Endothelial cell of umbilical vein (primary cell): Measurements from ENCODE around the gene CRYL1. TPM values are rescaled to one million over a fixed set of nuclear protein-coding genes. Genes with fewer than 3 reads are reported as not detected.

Experiments used
- BruUV-seq: library from RNA; stranded (reverse); fragments of 400-500 nt; replicated peaks from 2 replicates; lab custom pipeline; 2021; lab: Mats Ljungman, UMichigan
- CTCF ChIA-PET: fragments of 300-600, 350-600 bp; sonication (Branson Sonifier 250); formaldehyde crosslinking; loops from one replicate; lab custom pipeline; 2021; ENCODE audit warnings: antibody characterized with exemption, inconsistent platforms; lab: Charles Lee
- POLR2A ChIA-PET: fragments of 300-600, 350-600 bp; sonication (Branson Sonifier 250); formaldehyde crosslinking; loops from one replicate; lab custom pipeline; 2021; ENCODE audit warnings: antibody characterized with exemption, inconsistent platforms; lab: Charles Lee
- DNase-seq: peaks from one replicate; pipeline ENCODE4 v3.0.0-alpha.2; 2011; ENCODE audit warnings: low read depth, low spot score
- FAIRE-seq: peaks from 2 replicates; lab custom pipeline; 2011; peaks lifted over from hg19 to GRCh38; lab: Jason Lieb, UNC
- H2AFZ ChIP-seq: 2 replicates; pipeline ENCODE4 v1.6.0; 2012; ENCODE audit warnings: low read depth, low read length, control low read depth, inconsistent platforms
- H3K27ac ChIP-seq: 2 replicates; pipeline ENCODE4 v1.5.1; 2011; ENCODE audit warnings: low read depth, mild to moderate bottlenecking, control low read depth, low read length, moderate library complexity; ENCODE audit not compliant: insufficient read depth
- H3K27me3 ChIP-seq, 2 experiments: 2 replicates each; pipeline versions ENCODE4 v1.6.0 to v1.6.1; 2011; ENCODE audit warnings: low read length in 2 of 2, mixed read lengths in 1 of 2; ENCODE audit not compliant: control insufficient read depth in 2 of 2, insufficient read depth in 2 of 2
- H3K36me3 ChIP-seq, 2 experiments: 2 replicates in 1 of 2; 3 replicates in 1 of 2; pipeline ENCODE4 v1.5.1; 2011; ENCODE audit warnings: low read length in 2 of 2, mild to moderate bottlenecking in 1 of 2, moderate library complexity in 1 of 2; ENCODE audit not compliant: control insufficient read depth in 2 of 2, insufficient read depth in 2 of 2; ENCODE audit errors: extremely low read depth in 1 of 2
- H3K4me1 ChIP-seq: 3 replicates; pipeline ENCODE4 v1.5.1; 2011; ENCODE audit warnings: mild to moderate bottlenecking, low read length; ENCODE audit not compliant: control insufficient read depth, insufficient read depth; ENCODE audit errors: extremely low read depth
- H3K4me2 ChIP-seq: 2 replicates; pipeline ENCODE4 v1.6.1; 2011; ENCODE audit warnings: low read length, control low read depth, mixed read lengths; ENCODE audit not compliant: insufficient read depth
- H3K4me3 ChIP-seq, 3 experiments: fragments of 200-600 bp in 1 of 3; sonication (generic), shearing (Covaris generic) in 1 of 3; replicated peaks in 1 of 3; 2 replicates each; pipeline ENCODE4 v1.5.1; 2011 to 2016; ENCODE audit warnings: control low read depth in 3 of 3, low read length in 3 of 3, mild to moderate bottlenecking in 2 of 3, inconsistent platforms in 1 of 3, low read depth in 1 of 3, moderate library complexity in 1 of 3; ENCODE audit not compliant: insufficient read depth in 1 of 3
- H3K79me2 ChIP-seq: 2 replicates; pipeline ENCODE4 v1.6.0; 2012; ENCODE audit warnings: low read length, inconsistent platforms; ENCODE audit not compliant: control insufficient read depth, insufficient read depth
- H3K9ac ChIP-seq: replicated peaks from 2 replicates; pipeline ENCODE3; 2011; ENCODE audit warnings: low read length, control low read depth; ENCODE audit not compliant: insufficient read depth; ENCODE audit errors: extremely low read depth
- H3K9me1 ChIP-seq: replicated peaks from 3 replicates; pipeline ENCODE4 v1.6.0; 2011; ENCODE audit warnings: mild to moderate bottlenecking, low read length; ENCODE audit not compliant: control insufficient read depth, insufficient read depth; ENCODE audit errors: extremely low read depth
- H3K9me3 ChIP-seq: replicated peaks from 2 replicates; pipeline ENCODE4 v1.5.1; 2012; ENCODE audit warnings: low read length, inconsistent platforms; ENCODE audit not compliant: control insufficient read depth, insufficient read depth
- H4K20me1 ChIP-seq: replicated peaks from 2 replicates; pipeline ENCODE3; 2011; ENCODE audit warnings: mild to moderate bottlenecking, low read length; ENCODE audit not compliant: control insufficient read depth, insufficient read depth; ENCODE audit errors: extremely low read depth
- EZH2 ChIP-seq: IDR thresholded peaks from 2 replicates; pipeline ENCODE4 v1.6.1; 2012; ENCODE audit warnings: borderline replicate concordance, low read depth, mild to moderate bottlenecking, moderate library complexity, low read length, inconsistent platforms; ENCODE audit not compliant: severe bottlenecking
- FOS ChIP-seq: IDR thresholded peaks from 2 replicates; pipeline ENCODE4 v1.6.1; 2011; ENCODE audit warnings: mild to moderate bottlenecking, low read length, moderate library complexity, borderline replicate concordance; ENCODE audit not compliant: insufficient read depth
- GATA2 ChIP-seq: IDR thresholded peaks from 2 replicates; pipeline ENCODE4 v1.7.0; 2011; ENCODE audit warnings: low read depth, mild to moderate bottlenecking, moderate library complexity, mixed read lengths, low read length; ENCODE audit not compliant: insufficient read length, insufficient read depth
- JUN ChIP-seq: IDR thresholded peaks from 2 replicates; pipeline ENCODE4 v1.6.1; 2011; ENCODE audit warnings: borderline replicate concordance, low read depth; ENCODE audit not compliant: insufficient read length, insufficient read depth
- MAX ChIP-seq: IDR thresholded peaks from 2 replicates; pipeline ENCODE4 v1.6.1; 2011; ENCODE audit not compliant: insufficient read depth, insufficient read length
- MYC ChIP-seq: IDR thresholded peaks from one replicate; pipeline ENCODE4 v1.6.1; 2011; ENCODE audit warnings: mild to moderate bottlenecking, low read depth, low read length
- POLR2A ChIP-seq: IDR thresholded peaks from 2 replicates; pipeline ENCODE4 v1.6.1; 2012; ENCODE audit warnings: low read depth, mild to moderate bottlenecking, control low read depth, low read length
- POLR2AphosphoS5 ChIP-seq: IDR thresholded peaks from 2 replicates; pipeline ENCODE4 v1.6.1; 2012; ENCODE audit warnings: low read depth, mild to moderate bottlenecking, control low read depth, low read length, moderate library complexity; ENCODE audit not compliant: insufficient read depth
- dilution Hi-C: fragments of 300-500 bp; cut with MboI; formaldehyde crosslinking; loops from one replicate; pipeline ENCODE4 v1.15.0; 2019; ENCODE audit warnings: low sequenced_read_pairs; ENCODE audit not compliant: extremely low pct_ligation_motif_present
- intact Hi-C: fragments of 100-400 bp; cut with micrococcal nuclease; formaldehyde crosslinking; loops from one replicate; pipeline ENCODE4 v1.10.0; 2022
- polyA plus RNA-seq, 4 experiments: library from polyadenylated mRNA; depleted of rRNA in 3 of 4; stranded (reverse) in 3 of 4; unstranded in 1 of 4; fragments of >200 nt; gene quantifications; 2 replicates each; pipeline versions ENCODE4 v1.2.1 to v1.2.3, GENCODE V29; 2011 to 2012; ENCODE audit warnings: missing spikeins in 1 of 4
- total RNA-seq: library from RNA; stranded (reverse); gene quantifications from 2 replicates; pipeline ENCODE4 v1.2.3, GENCODE V29; 2021
- TF ChIP-seq, protein P1 (sequence below), 2 donors: IDR thresholded peaks; 1 replicate in 1 of 2; 2 replicates in 1 of 2; pipeline ENCODE4 v1.5.1; 2011; ENCODE audit warnings: low read length in 2 of 2, mild to moderate bottlenecking in 2 of 2, moderate library complexity in 2 of 2, control low read depth in 1 of 2, inconsistent platforms in 1 of 2, low read depth in 1 of 2; ENCODE audit not compliant: insufficient read depth in 1 of 2; ENCODE audit errors: extremely low read depth in 1 of 2

Gene CRYL1
- total and polyA plus RNA-seq, 2 donors (not counting 3 experiments of a cell fraction or from before 2014, with no cell fraction given) = 13.9 to 39.0 TPM

GRCh38 chr13:20573186-20573585 is 47.5 kb upstream of the CRYL1 start:
- H3K36me3 ChIP-seq = no peaks in the 10 kb centered on the region
- DNase-seq (no peak), FAIRE-seq (no peak)
- CTCF ChIA-PET = interaction anchor here (1.1 kb wide), 1 partner anchor 37 kb away, joined by 3 read pairs; no protein-coding TSS in a partner anchor
- no peaks in the 10 kb centered on the region for H4K20me1 ChIP-seq
- no TSS peak for BruUV-seq
- no peaks in the 10 kb centered on the region for H3K27me3 ChIP-seq
- peaks cover 1% of the 10 kb centered on the region for H3K4me1 ChIP-seq
- no peaks in the 10 kb centered on the region for H3K79me2 ChIP-seq
- H3K4me2 ChIP-seq = no peak overlapping the region
- TF ChIP-seq MYC = no peak
- TF ChIP-seq MAX = no peak
- no peak for TF ChIP-seq FOS
- TF ChIP-seq, protein P1, sequence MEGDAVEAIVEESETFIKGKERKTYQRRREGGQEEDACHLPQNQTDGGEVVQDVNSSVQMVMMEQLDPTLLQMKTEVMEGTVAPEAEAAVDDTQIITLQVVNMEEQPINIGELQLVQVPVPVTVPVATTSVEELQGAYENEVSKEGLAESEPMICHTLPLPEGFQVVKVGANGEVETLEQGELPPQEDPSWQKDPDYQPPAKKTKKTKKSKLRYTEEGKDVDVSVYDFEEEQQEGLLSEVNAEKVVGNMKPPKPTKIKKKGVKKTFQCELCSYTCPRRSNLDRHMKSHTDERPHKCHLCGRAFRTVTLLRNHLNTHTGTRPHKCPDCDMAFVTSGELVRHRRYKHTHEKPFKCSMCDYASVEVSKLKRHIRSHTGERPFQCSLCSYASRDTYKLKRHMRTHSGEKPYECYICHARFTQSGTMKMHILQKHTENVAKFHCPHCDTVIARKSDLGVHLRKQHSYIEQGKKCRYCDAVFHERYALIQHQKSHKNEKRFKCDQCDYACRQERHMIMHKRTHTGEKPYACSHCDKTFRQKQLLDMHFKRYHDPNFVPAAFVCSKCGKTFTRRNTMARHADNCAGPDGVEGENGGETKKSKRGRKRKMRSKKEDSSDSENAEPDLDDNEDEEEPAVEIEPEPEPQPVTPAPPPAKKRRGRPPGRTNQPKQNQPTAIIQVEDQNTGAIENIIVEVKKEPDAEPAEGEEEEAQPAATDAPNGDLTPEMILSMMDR (IDR thresholded peaks at IDR 0.05; ENCODE audit: extremely low read depth in 1 of 2, insufficient read depth in 1 of 2, low read depth in 1 of 2, low read length in 2 of 2) = no peak
- no peak for TF ChIP-seq POLR2AphosphoS5
- POLR2A ChIA-PET = no interaction called here
- dilution Hi-C loops (no loop called here), intact Hi-C loops (no loop called here)
- no peak overlapping the region for H3K4me3 ChIP-seq
- no peak overlapping the region for H3K27ac ChIP-seq
- H3K9ac ChIP-seq = no peak overlapping the region
- H3K9me3 ChIP-seq = no peaks in the 10 kb centered on the region
- no peak overlapping the region for H2AFZ ChIP-seq
- no peaks in the 10 kb centered on the region for H3K9me1 ChIP-seq

DNA sequence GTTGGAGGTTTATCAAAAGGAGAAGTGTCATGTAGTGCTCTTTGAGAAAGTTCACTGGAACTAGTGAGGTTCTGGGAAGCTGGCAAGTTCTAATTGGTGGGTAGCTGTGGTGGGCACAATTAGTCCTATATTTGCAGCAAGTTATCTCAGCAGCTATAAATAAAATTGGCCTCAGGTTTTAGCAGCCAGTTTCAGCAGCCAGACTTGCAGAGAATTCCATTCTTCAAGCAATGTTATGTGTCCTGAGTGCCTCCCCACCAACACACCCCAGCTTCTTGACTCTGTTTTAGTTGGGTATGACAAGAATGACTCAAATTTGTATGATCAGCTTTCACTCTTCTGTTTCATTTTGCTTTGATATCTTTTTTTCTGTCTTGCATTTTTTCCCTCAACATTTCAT is 46.0 kb upstream of the CRYL1 start:
- no peak for FAIRE-seq
- no peak for TF ChIP-seq GATA2
- TF ChIP-seq EZH2 = no peak
- no peak for TF ChIP-seq MYC
- no peak for TF ChIP-seq POLR2A
- TF ChIP-seq MAX = no peak
- TF ChIP-seq FOS = no peak
- TF ChIP-seq, protein P1 (IDR thresholded peaks at IDR 0.05; ENCODE audit: extremely low read depth in 1 of 2, insufficient read depth in 1 of 2, low read depth in 1 of 2, low read length in 2 of 2) = no peak
- no peak for TF ChIP-seq JUN
- no peak for TF ChIP-seq POLR2AphosphoS5
- Histone ChIP-seq H3K9me1 (no peaks in the 10 kb centered on the region), H3K9me3 (no peaks in the 10 kb centered on the region), H3K4me2 (no peak overlapping the region), H3K4me1 (peaks cover 5% of the 10 kb centered on the region), H3K36me3 (no peaks in the 10 kb centered on the region), H3K9ac (no peak overlapping the region), H3K79me2 (no peaks in the 10 kb centered on the region), H3K27me3 (no peaks in the 10 kb centered on the region), H3K4me3 (no peak overlapping the region), H3K27ac (no peak overlapping the region), H2AFZ (no peak overlapping the region), H4K20me1 (no peaks in the 10 kb centered on the region)
- dilution Hi-C loops (no loop called here), intact Hi-C loops (no loop called here)
- no peak for DNase-seq
- POLR2A ChIA-PET = interaction anchor here (0.6 kb wide), 1 partner anchor 538 kb away, joined by 7 read pairs; no protein-coding TSS in a partner anchor
- BruUV-seq = no TSS peak
- CTCF ChIA-PET = interaction anchor here (1.1 kb wide), 1 partner anchor 76 kb away, joined by 3 read pairs; no protein-coding TSS in a partner anchor
